ENCODE data around the gene SLC4A11.

SLC4A11 gene

GRCh38 chr20:3255728-3256127 lies 16.7 kb upstream of the SLC4A11 start:
- no peak overlapping the region for H3K4me3 ChIP-seq (ENCODE audit: low read length)
- no peak for TF ChIP-seq CTCF (conservative IDR thresholded peaks at IDR 0.05; ENCODE audit: low read depth, low read length)
- DNase-seq (ENCODE audit: low read depth): no peak

- no peak for DNase-seq (ENCODE audit: low read depth)
- H3K4me3 ChIP-seq (ENCODE audit: low read length): no peak overlapping the region
- no peak for TF ChIP-seq CTCF (conservative IDR thresholded peaks at IDR 0.05; ENCODE audit: low read depth, low read length)
These were observed 12.8 kb upstream of the SLC4A11 start for GRCh38 chr20:3251806-3252205.

GRCh38 chr20:3250091-3250504 lies 11.1 kb upstream of the SLC4A11 start:
- peak; percentile 48 for TF ChIP-seq CTCF (conservative IDR thresholded peaks at IDR 0.05; ENCODE audit: low read depth, low read length)
- H3K4me3 ChIP-seq (ENCODE audit: low read length): no peak overlapping the region
- no peak for DNase-seq (ENCODE audit: low read depth)

- DNase-seq (ENCODE audit: low read depth): no peak
- no peak for TF ChIP-seq CTCF (conservative IDR thresholded peaks at IDR 0.05; ENCODE audit: low read depth, low read length)
- peak overlapping the region; percentile 22 for H3K4me3 ChIP-seq (ENCODE audit: low read length)
These were observed 10.0 kb upstream of the SLC4A11 start for GRCh38 chr20:3248993-3249347.

GRCh38 chr20:3248167-3248992 lies 9.4 kb upstream of the SLC4A11 start:
- peak overlapping the region; percentile 22 for H3K4me3 ChIP-seq (ENCODE audit: low read length)
- peak; percentile 13 for TF ChIP-seq CTCF (conservative IDR thresholded peaks at IDR 0.05; ENCODE audit: low read depth, low read length)
- no peak for DNase-seq (ENCODE audit: low read depth)

- H3K4me3 ChIP-seq (ENCODE audit: low read length): no peak overlapping the region
- DNase-seq (ENCODE audit: low read depth): no peak
- no peak for TF ChIP-seq CTCF (conservative IDR thresholded peaks at IDR 0.05; ENCODE audit: low read depth, low read length)
These were observed 8.6 kb upstream of the SLC4A11 start for GRCh38 chr20:3247638-3248037.

- no peak for TF ChIP-seq CTCF (conservative IDR thresholded peaks at IDR 0.05; ENCODE audit: low read depth, low read length)
- no peak for DNase-seq (ENCODE audit: low read depth)
- H3K4me3 ChIP-seq (ENCODE audit: low read length): no peak overlapping the region
These were observed 7.7 kb upstream of the SLC4A11 start for GRCh38 chr20:3246682-3247081.
